ENCODE data around the gene KL.

Gene KL

GRCh38 chr13:33008946-33009722, 7.1 kb upstream of the KL start:
- Histone ChIP-seq H3K4me1 (ENCODE audit: control insufficient read depth, insufficient read depth, low read length) (no peaks in the 10 kb centered on the region), H3K36me3 (ENCODE audit: control insufficient read depth in 2 of 2, insufficient read depth in 1 of 2, low read length in 2 of 2) (no peaks in the 10 kb centered on the region), H3K4me3 (ENCODE audit: low read depth, low read length) (no peak overlapping the region), H3K27ac (ENCODE audit: extremely low read depth, low read depth, low read length) (no peak overlapping the region), H3K9me3 (ENCODE audit: control insufficient read depth, insufficient read depth, low read depth, low read length) (no peaks in the 10 kb centered on the region; the same call in 1 of the 2 replicates)
- ChIA-PET POLR2A (no interaction called here), CTCF (interaction anchor here (0.6 kb wide), 1 partner anchor 232 kb away, joined by 3 read pairs; no protein-coding TSS in a partner anchor)
- TF ChIP-seq ZNF221 (tag by site-specific recombination; IDR thresholded peaks at IDR 0.05; ENCODE audit: borderline replicate concordance) (no peak), ZNF10 (tag by site-specific recombination; IDR thresholded peaks at IDR 0.05) (no peak), ZNF423 (tag by site-specific recombination; IDR thresholded peaks at IDR 0.05) (no peak), ZNF561 (tag by site-specific recombination; IDR thresholded peaks at IDR 0.05; ENCODE audit: borderline replicate concordance) (no peak), ZBTB6 (tag by site-specific recombination; IDR thresholded peaks at IDR 0.05) (no peak), ZEB2 (tag by site-specific recombination; IDR thresholded peaks at IDR 0.05) (no peak), ZNF670 (tag by site-specific recombination; IDR thresholded peaks at IDR 0.05; ENCODE audit: low read depth) (no peak), ZNF645 (tag by site-specific recombination; IDR thresholded peaks at IDR 0.05) (no peak), ZNF768 (tag by site-specific recombination; IDR thresholded peaks at IDR 0.05) (no peak), KLF16 (tag by site-specific recombination; IDR thresholded peaks at IDR 0.05) (no peak), ZNF341 (tag by site-specific recombination; IDR thresholded peaks at IDR 0.05; ENCODE audit: low read depth) (no peak), ZBTB1 (tag by site-specific recombination; IDR thresholded peaks at IDR 0.05) (no peak)

GRCh38 chr13:33011828-33012470, 4.3 kb upstream of the KL start:
- H3K4me3 ChIP-seq (ENCODE audit: low read depth, low read length): no peak overlapping the region
- no peak overlapping the region for H3K27ac ChIP-seq (ENCODE audit: extremely low read depth, low read depth, low read length)
- no peaks in the 10 kb centered on the region for H3K36me3 ChIP-seq (ENCODE audit: control insufficient read depth in 2 of 2, insufficient read depth in 1 of 2, low read length in 2 of 2)
- H3K4me1 ChIP-seq (ENCODE audit: control insufficient read depth, insufficient read depth, low read length): no peaks in the 10 kb centered on the region
- CTCF ChIA-PET: no interaction called here
- POLR2A ChIA-PET: no interaction called here
- TF ChIP-seq ZNF157 (tag by site-specific recombination; IDR thresholded peaks at IDR 0.05): no peak
- H3K9me3 ChIP-seq (ENCODE audit: control insufficient read depth, insufficient read depth, low read depth, low read length): no peaks in the 10 kb centered on the region; the same call in 1 of the 2 replicates

GRCh38 chr13:33014291-33014690, 1.9 kb upstream of the KL start:
- no peaks in the 10 kb centered on the region for H3K9me3 ChIP-seq (ENCODE audit: control insufficient read depth, insufficient read depth, low read depth, low read length)
- no peak overlapping the region for H3K4me3 ChIP-seq (ENCODE audit: low read depth, low read length)
- no peak overlapping the region for H3K27ac ChIP-seq (ENCODE audit: extremely low read depth, low read depth, low read length)
- no peaks in the 10 kb centered on the region for H3K36me3 ChIP-seq (ENCODE audit: control insufficient read depth in 2 of 2, insufficient read depth in 1 of 2, low read length in 2 of 2)
- POLR2A ChIA-PET: no interaction called here
- no peaks in the 10 kb centered on the region for H3K4me1 ChIP-seq (ENCODE audit: control insufficient read depth, insufficient read depth, low read length)
- CTCF ChIA-PET: interaction anchor here (0.7 kb wide), 1 partner anchor 287 kb away, joined by 3 read pairs; no protein-coding TSS in a partner anchor
- TF ChIP-seq ZNF571 (tag by site-specific recombination; IDR thresholded peaks at IDR 0.05): no peak
- no peak for TF ChIP-seq ZNF362 (tag by site-specific recombination; IDR thresholded peaks at IDR 0.05)
- TF ChIP-seq ZNF518A (tag by site-specific recombination; conservative IDR thresholded peaks at IDR 0.05; ENCODE audit: low read depth): no peak
- no peak for TF ChIP-seq ZBTB1 (tag by site-specific recombination; IDR thresholded peaks at IDR 0.05)
- TF ChIP-seq REPIN1 (tag by site-specific recombination; IDR thresholded peaks at IDR 0.05; ENCODE audit: low read depth): no peak
- TF ChIP-seq ZNF600 (tag by site-specific recombination; IDR thresholded peaks at IDR 0.05): no peak
- TF ChIP-seq ZNF248 (tag by site-specific recombination; IDR thresholded peaks at IDR 0.05): no peak
- TF ChIP-seq ZNF776 (tag by site-specific recombination; IDR thresholded peaks at IDR 0.05; ENCODE audit: borderline replicate concordance): no peak
- TF ChIP-seq ZNF785 (tag by site-specific recombination; IDR thresholded peaks at IDR 0.05): no peak

Measured in HEK293 (cell line).